ENCODE data around the gene NFATC2.

DNA sequence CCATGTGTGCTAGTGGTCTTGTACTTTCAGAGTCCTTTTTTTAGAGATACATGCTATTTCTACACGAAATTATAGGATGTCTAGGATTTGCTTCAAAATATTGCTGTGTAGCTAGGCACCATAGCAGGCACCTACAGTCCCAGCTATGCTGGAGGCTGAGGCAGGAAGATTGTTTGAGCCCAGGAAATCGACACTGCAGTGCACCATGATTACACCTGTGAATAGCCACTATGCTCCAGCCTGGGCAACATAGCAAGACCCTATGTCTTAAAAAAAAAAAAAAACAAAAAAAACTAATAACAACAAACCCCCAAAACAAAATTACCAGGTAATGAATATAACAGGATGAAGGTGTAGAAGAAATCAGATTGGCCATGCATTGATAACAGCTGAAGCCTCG, 121.7 kb downstream of the NFATC2 start:
- TF ChIP-seq ZNF274 (IDR thresholded peaks at IDR 0.05; ENCODE audit: low read depth, low read length) (no peak), YY1 (IDR thresholded peaks at IDR 0.05; ENCODE audit: insufficient read depth, insufficient read length) (no peak)

All from NT2/D1 (cell line).